HG03039 (cell line): Measurements from ENCODE around the gene HOXC12.

ENCODE experiments used
- ATAC-seq: cut with Tn5 transposase; IDR thresholded peaks from one replicate; pipeline ENCODE4 v1.9.1; 2021; ENCODE audit warnings: mild to moderate bottlenecking, moderate library complexity; ENCODE audit not compliant: unreplicated experiment

The HOXC12 gene

GRCh38 chr12:53955776-53956250 is 1.1 kb downstream of the HOXC12 start:
- ATAC-seq = no peak

DNA sequence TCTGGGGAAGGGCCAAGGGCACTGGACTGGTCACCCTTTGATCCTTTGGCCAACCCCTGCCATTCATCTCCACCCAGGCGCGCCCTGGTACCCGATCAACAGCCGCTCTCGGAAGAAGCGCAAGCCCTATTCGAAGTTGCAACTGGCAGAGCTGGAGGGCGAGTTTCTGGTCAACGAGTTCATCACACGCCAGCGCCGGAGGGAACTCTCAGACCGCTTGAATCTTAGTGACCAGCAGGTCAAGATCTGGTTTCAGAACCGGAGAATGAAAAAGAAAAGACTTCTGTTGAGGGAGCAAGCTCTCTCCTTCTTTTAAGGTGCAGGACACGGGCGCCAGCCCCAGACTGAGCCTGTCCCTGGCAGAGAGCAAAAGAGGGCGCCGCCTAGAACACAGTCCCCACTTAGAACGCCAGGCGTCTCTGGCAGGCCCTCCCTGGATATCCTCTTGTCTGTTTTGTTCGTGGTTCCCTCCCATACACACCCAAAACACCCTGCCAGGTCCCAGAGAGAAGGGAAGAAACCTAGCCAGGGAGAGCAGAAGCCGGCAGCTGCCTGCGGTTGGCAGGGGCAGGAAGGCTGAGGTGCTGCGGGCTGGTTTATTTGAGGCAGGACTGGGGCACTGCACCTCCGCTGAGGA is 1.7 kb downstream of the HOXC12 start:
- no peak for ATAC-seq

DNA sequence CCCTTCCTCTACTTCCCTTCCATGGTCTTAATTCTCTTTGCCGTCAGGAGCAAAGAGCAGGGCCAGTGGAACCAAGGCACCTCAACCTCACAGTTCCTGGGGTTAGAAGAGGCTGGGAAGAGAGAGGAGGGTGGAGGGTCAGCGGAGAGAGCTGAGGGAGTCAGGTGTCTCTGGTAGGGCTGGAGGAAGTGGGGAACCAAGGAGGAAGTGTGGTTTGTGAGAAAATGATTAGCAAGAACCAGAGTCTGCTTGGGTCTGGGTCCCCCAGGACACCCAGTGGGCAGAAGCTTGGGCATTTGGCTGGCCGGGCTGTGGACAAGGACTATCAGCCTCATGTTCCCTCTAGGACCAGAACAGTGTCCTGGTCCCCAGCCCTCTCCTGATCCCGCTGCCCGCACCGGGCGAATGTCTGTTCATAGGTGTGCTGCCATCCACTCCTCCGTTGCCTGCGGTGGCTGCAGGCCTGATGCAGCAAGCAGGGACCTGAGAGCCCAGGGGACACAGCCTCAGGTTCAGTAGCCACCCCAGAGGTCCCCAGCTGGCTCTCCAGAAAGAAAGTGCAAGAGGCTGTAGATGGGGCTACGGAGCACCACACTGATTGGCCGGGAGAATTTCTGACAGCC is 2.3 kb downstream of the HOXC12 start:
- ATAC-seq = no peak

GRCh38 chr12:53958128-53958527 is 3.4 kb downstream of the HOXC12 start:
- no peak for ATAC-seq

GRCh38 chr12:53959314-53959713 is 4.6 kb downstream of the HOXC12 start:
- no peak for ATAC-seq

DNA sequence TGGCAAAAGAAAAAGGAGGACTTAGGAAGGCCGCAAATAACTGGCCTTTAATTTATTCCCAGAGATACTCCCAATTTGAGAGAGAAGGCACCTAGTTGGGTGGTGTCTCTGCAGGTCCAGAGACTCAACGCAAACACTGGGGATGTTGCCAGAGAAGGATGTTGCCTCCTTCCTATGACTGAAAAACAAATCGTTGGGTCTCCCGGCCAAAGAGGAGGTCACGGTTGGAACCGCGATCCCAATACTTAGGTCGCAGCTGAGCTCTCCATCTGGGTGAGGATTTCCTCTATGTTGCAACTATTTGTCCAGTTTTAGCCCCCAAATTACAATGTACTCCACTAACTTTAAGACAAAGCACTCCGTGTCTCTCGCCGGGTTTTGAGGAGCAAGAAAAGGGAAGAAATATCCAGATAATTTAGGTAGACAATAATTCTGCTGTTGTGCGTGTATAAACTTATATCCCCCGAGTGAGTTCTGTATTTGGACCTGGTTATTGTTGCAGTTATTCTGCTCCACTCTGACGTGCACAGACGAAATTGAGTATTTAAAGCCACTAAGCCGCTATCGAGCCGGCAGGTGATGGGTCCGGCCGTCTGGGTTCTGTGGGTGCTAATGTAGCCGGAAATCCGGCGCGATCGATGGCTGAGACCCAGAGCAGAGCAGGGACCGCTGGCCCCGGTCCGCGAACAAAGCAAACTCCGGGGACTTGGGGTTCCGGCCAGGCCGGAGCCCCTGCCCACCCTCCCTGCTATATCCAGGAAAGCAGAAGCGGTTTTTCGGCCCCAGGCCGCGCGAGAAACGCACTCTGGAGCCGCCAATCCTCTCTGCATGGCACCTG is 5.7 kb downstream of the HOXC12 start:
- no peak for ATAC-seq

GRCh38 chr12:53961025-53961761 is 6.5 kb downstream of the HOXC12 start:
- no peak for ATAC-seq

DNA sequence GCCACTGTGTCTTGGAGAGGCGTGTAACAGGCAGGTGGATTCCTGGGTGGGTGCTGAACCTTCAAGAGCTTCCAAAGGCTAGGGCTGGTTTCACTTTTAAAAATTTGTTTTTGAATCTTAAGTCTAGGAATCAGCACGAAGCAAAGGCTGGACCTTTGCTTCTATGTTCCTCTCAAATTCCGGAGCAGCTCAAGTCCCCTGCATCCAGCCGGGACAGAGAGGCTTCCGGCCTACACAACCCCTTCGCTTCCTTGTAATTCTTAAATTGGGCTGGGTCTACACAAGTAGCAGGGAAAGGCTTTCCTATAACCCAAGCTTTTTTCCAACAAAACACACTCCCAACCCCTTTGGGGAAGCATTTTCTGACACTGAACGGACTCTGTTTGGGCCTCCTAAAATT is 8.3 kb downstream of the HOXC12 start:
- ATAC-seq = no peak

GRCh38 chr12:53963434-53964314 is 9.0 kb downstream of the HOXC12 start:
- ATAC-seq = no peak

DNA sequence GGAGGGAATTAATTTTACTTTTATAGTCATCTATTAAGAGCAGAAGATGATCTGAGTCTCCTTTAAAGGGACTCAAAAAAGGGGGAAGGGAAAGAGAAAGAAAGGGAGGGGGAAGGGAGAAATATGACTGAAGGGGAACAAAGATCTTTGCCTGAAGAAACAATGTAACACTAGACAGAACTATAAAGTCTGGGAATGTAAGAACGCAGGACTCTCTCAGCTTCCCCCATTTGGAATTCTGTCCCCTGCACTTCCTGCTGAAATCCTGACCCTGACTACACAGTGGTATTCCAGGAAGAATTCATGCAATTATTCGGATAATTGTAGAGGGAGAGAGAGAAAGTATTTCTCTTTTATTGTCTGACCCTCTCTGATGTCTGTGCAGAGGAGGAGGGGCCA is 9.6 kb downstream of the HOXC12 start:
- no peak for ATAC-seq

DNA sequence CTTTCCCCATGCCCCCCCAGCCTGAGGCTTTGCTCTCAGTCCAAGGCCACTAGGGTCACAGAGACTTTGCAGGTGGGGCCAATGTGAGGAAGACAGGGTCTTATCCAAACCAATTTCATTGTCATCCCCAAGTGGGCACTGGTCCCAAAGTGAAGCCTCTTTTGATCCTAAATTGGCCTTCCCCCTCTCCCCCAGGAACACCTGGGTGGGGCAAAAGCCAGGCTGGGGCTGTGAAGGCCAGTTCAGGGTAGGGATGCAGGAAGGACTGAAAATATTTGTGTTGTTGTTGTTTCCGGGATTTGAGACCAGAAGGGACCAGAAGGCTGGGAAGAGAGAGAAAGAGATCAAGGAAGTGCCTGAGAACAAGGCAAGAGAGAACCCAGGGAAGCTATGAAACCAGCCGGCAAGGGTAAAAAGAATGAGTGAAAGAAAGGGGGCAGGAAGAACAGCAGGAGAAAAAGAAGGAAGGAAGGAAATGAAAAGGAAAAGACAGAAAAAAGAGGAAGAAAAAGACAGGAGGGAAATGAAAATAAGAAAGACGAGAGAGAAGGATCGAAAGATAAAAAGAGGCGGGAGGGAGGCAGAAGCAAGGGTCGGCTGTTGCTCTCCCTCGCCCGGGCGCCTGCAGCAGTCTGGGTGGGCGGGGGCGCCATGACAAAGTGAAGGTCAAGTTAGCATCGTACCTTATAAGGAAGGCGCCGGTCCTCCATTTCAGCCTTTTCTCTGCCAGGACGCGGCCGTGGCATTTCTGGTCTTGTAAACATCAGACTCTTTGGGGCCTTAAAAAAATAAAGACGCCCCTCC is 10.8 kb downstream of the HOXC12 start:
- ATAC-seq = no peak

GRCh38 chr12:53966085-53966384 is 11.3 kb downstream of the HOXC12 start:
- no peak for ATAC-seq

DNA sequence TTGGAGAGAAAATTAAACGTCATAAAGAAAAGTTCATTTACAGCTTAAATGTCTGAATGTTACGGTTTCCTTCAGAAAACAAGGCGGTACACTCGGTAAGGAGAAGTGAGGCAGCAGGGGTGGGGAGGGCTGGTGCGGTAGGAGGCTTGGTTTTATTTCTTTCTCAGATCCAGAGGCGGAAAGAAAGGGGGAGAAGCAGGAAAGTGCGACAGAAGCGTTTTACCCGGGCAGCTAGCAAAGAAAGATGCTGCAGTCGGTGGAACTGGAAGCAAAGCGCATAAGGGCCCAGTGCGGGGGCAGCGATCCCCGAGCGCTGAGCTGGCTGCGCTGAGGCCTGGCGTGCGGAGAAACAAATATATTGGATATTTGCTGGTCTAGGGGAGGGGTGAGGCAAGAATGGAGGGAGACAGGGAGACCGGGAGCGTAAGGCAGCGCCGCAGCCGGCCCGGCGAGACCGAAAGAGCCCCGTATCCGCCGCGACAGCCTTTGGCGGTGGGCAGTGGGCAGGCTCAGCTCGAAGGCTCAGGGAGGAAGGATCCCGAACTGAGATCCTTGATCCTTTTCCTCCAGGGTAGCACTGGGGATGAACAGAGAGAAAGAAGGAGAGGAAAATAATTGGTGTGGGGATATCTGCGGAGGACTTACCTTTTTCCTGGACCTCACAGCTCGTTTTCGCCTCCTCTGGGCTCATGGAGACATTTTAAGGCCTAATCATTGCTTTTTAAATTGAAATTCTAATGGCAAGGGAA is 11.9 kb downstream of the HOXC12 start:
- ATAC-seq = no peak

DNA sequence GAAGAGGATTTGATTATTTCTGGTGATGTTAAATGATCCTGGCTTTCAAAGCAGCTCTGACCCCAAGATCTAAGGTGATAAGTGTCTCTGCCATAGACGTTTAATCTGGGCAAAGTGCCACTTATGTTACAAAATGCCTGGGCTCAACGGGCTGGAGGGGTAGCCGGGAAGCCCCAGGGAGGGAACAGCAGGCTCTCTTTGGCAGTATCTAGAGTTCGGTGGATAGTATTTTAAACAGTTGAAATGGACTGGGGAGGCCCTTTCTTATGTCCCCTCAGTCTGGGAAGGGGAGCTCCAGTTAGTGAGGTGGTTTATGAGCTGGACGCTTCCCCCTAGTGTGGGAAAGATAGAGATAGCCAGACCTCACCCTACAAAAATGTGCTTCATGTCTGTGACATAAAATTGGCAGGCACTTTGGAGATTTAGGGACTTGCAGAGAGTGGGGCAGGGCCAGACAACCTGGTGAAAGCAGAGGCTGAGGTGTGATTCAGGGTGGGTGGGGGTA is 12.8 kb downstream of the HOXC12 start:
- no peak for ATAC-seq

DNA sequence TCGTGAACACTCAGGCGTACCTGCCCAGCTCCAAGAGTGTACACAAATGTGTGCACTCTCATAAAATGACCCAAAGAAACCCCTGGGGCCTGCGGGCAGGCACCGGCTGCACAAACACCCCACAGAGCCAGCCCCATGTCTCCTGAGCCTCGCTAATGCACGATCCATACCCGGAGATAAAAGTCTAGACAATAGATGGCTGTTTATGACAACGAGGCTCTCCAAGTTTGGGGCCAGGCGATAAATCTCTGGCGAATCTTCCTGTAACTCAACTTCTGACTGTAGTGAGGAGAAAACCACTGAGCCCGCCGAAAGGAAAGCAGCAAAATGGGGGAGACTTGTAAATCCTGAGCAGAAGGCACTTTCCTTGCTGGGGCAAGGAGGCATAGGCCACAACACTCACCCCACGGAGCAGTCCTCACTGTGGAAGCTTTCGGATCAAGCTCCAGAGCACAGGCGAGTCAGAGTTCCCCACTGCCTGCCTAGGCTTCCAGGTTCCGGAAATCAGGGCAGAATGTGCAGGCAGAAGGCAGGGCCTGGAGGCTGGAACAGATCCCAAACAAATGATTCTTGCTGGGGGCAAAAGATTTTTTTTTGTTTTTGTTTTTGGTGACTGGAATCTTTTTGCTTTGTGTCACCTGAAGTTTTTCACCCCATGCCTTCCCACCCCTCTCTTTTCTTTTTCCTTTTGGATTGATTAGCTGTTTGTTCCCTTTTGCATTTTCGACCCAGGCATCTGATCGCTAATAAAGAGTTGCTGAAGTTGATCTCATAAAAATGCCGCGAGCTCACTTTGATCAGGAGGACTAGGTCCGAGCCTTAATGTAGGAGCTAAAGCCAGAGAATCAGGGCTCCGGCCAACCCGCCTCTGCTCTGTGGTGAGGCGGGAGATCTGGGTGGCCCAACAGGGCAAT is 13.8 kb downstream of the HOXC12 start:
- ATAC-seq = no peak

GRCh38 chr12:53969588-53970259 is 15.0 kb downstream of the HOXC12 start:
- ATAC-seq = no peak

GRCh38 chr12:53970451-53970850 is 15.7 kb downstream of the HOXC12 start:
- no peak for ATAC-seq
